KMS-11 (cell line): ENCODE measurements around the gene CD69.
A peak's percentile ranks its signal among the peaks of the same experiment; 100 is the strongest.

Experiments used
- H2AFZ ChIP-seq: fragments of 200-600 bp; sonication (generic); 2 replicates; pipeline ENCODE4 v1.6.1; 2016; ENCODE audit warnings: antibody characterized with exemption, mixed run types, low read depth
- H3K27ac ChIP-seq: fragments of 200-600 bp; sonication (generic); 2 replicates; pipeline ENCODE4 v1.6.1; 2016; ENCODE audit warnings: mild to moderate bottlenecking, mixed run types
- H3K27me3 ChIP-seq: fragments of 200-600 bp; sonication (generic); 2 replicates; pipeline ENCODE4 v1.6.1; 2017; ENCODE audit warnings: mild to moderate bottlenecking, low read depth, mixed run types, moderate library complexity; ENCODE audit not compliant: insufficient read depth
- H3K36me3 ChIP-seq: fragments of 200-600 bp; sonication (generic); 2 replicates; pipeline ENCODE4 v1.6.1; 2017; ENCODE audit warnings: mild to moderate bottlenecking, mixed run types; ENCODE audit not compliant: insufficient read depth
- H3K4me1 ChIP-seq: fragments of 200-600 bp; sonication (generic); 2 replicates; pipeline ENCODE4 v1.6.1; 2016; ENCODE audit warnings: mild to moderate bottlenecking, low read depth, mixed run types; ENCODE audit not compliant: poor library complexity, severe bottlenecking
- H3K4me2 ChIP-seq: fragments of 200-600 bp; sonication (generic); 2 replicates; pipeline ENCODE4 v1.7.0; 2016; ENCODE audit warnings: mild to moderate bottlenecking, mixed run types
- H3K4me3 ChIP-seq: fragments of 200-600 bp; sonication (generic); IDR thresholded peaks from 2 replicates; pipeline ENCODE4 v1.6.1; 2017; ENCODE audit warnings: low read depth, low read length, mixed read lengths; ENCODE audit not compliant: insufficient read depth
- H3K79me2 ChIP-seq: fragments of 200-600 bp; sonication (generic); 2 replicates; pipeline ENCODE4 v1.6.1; 2016; ENCODE audit warnings: low read depth, mixed run types; ENCODE audit not compliant: insufficient read depth
- H3K9ac ChIP-seq: fragments of 200-600 bp; sonication (generic); 2 replicates; pipeline ENCODE4 v1.6.1; 2016; ENCODE audit warnings: mild to moderate bottlenecking, mixed run types
- H4K20me1 ChIP-seq: fragments of 200-600 bp; sonication (generic); 2 replicates; pipeline ENCODE4 v1.6.1; 2016; ENCODE audit warnings: mild to moderate bottlenecking, mixed run types; ENCODE audit not compliant: insufficient read depth
- TF ChIP-seq, protein P1 (sequence below): fragments of 200-600 bp; sonication (generic); conservative IDR thresholded peaks from 2 replicates; pipeline ENCODE4 v1.6.1; 2017; ENCODE audit warnings: low read depth, mild to moderate bottlenecking, antibody characterized with exemption, low read length, moderate library complexity, mixed read lengths

Gene CD69

DNA sequence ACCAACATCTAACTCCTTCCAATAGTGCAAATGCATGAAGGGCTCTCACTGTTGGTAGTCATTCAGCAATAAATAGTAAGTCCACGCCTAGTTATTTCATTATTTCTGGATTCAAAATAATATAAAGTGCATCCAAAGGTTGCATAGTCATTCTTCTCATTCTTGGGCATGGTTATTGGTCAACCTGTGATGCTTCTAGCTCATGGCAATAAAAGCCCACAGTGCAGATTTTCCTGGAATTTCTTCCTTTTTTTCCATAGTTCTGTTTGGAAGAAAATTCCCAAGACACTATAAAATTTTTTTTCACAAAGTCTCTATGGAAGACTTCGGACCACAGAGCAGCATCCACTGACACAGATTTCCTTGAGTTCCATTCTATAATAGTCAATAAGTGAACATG is 7.6 kb downstream of the CD69 start:
- peaks cover 20% of the 10 kb centered on the region for H3K4me1 ChIP-seq
- H4K20me1 ChIP-seq, result no peaks in the 10 kb centered on the region
- H3K27me3 ChIP-seq, result no peaks in the 10 kb centered on the region
- no peak overlapping the region for H3K27ac ChIP-seq
- no peak overlapping the region for H3K4me2 ChIP-seq
- no peaks in the 10 kb centered on the region for H3K79me2 ChIP-seq
- no peaks in the 10 kb centered on the region for H3K36me3 ChIP-seq
- no peak overlapping the region for H3K9ac ChIP-seq
- no peak overlapping the region for H2AFZ ChIP-seq
- no peak overlapping the region for H3K4me3 ChIP-seq
- TF ChIP-seq, protein P1, sequence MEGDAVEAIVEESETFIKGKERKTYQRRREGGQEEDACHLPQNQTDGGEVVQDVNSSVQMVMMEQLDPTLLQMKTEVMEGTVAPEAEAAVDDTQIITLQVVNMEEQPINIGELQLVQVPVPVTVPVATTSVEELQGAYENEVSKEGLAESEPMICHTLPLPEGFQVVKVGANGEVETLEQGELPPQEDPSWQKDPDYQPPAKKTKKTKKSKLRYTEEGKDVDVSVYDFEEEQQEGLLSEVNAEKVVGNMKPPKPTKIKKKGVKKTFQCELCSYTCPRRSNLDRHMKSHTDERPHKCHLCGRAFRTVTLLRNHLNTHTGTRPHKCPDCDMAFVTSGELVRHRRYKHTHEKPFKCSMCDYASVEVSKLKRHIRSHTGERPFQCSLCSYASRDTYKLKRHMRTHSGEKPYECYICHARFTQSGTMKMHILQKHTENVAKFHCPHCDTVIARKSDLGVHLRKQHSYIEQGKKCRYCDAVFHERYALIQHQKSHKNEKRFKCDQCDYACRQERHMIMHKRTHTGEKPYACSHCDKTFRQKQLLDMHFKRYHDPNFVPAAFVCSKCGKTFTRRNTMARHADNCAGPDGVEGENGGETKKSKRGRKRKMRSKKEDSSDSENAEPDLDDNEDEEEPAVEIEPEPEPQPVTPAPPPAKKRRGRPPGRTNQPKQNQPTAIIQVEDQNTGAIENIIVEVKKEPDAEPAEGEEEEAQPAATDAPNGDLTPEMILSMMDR, result no peak

DNA sequence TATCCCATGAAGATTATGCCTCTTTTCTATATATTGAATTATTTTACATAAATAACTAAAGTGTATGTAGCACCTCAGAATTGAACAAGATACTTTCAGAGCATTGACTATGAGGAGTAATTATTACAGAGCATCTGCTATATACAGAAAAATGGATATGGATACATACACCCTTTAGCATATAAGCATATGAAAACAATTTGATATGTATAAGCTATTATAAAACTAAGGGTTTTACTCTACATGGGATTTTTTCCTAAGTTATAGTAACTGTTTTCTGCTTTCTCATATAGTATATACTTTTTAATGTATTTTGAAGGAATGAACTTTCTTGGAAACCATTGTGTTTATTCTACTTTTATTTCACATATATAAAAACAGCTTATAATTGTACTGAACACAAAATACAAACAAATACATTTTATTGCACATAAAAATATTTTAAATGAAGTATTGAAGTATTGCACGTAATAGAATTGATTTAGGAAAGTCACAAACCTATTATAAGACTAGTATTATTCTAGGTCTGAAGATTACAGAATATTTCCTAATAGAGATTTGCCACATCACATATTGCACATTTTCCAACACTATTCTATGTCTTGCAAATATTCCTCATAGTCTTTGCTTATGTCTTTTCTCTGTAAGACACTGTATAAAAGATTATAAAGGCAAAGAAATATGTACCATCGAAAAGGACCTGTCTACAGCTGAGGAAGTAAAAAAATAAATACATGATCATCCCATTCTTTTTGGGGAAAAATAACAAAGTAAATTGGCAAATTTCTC is 8.4 kb downstream of the CD69 start:
- Histone ChIP-seq H3K79me2 (no peaks in the 10 kb centered on the region), H3K27me3 (no peaks in the 10 kb centered on the region), H3K4me3 (no peak overlapping the region), H3K4me1 (peaks cover 20% of the 10 kb centered on the region), H4K20me1 (no peaks in the 10 kb centered on the region), H3K27ac (no peak overlapping the region), H3K9ac (no peak overlapping the region), H3K4me2 (no peak overlapping the region), H2AFZ (no peak overlapping the region), H3K36me3 (no peaks in the 10 kb centered on the region)
- TF ChIP-seq, protein P1, result no peak

DNA sequence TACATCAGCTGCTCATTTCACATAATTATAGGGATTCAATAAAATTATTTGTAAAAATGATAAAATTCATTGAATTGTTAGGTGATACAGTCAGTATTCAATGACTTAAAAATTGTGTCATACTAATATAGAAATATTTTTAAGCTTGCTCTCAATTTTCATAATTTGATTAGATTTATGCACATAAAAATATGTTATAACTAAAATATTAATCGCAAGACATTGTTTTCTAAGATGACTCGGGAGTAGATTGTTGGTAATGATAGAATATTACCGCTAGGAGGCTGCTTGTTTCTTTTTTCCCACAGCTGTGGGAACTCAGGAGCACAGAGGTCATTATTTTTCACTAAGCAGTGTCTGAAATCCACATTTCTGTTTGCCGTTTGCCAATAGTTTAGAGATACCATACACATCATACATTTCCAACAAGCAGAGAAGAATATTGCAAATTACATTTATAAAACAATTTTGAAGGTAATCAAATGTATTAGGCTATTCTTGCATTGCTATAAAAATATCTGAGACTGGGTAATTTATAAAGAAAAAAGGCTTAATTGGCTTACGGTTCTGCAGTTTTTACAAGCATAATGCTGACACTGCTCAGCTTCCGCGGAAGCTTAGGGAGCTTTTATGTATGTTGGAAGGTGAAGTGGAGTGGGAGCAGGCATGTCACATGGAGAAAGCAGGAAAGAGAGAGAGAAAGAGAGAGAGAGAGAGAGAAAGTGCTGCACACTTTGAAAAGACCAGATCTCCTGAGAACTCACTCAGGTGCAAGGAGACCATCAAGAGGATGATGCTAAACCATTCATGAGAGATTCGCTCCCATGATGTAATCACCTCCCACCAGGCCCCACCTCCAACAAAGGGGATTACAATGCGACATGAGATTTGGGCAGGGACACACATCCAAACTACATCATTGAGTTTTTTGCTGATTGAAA is 9.2 kb downstream of the CD69 start:
- no peak overlapping the region for H3K27ac ChIP-seq
- peaks cover 20% of the 10 kb centered on the region for H3K4me1 ChIP-seq
- H3K79me2 ChIP-seq, result no peaks in the 10 kb centered on the region
- no peaks in the 10 kb centered on the region for H4K20me1 ChIP-seq
- H3K9ac ChIP-seq, result no peak overlapping the region
- no peak overlapping the region for H3K4me3 ChIP-seq
- H3K36me3 ChIP-seq, result no peaks in the 10 kb centered on the region
- no peaks in the 10 kb centered on the region for H3K27me3 ChIP-seq
- TF ChIP-seq, protein P1, result peak; percentile 74
- peak overlapping the region; percentile 88 for H3K4me2 ChIP-seq
- 0 out of 2 replicates have a peak overlapping the region, but pooled peaks have one; percentile 12 for H2AFZ ChIP-seq

DNA sequence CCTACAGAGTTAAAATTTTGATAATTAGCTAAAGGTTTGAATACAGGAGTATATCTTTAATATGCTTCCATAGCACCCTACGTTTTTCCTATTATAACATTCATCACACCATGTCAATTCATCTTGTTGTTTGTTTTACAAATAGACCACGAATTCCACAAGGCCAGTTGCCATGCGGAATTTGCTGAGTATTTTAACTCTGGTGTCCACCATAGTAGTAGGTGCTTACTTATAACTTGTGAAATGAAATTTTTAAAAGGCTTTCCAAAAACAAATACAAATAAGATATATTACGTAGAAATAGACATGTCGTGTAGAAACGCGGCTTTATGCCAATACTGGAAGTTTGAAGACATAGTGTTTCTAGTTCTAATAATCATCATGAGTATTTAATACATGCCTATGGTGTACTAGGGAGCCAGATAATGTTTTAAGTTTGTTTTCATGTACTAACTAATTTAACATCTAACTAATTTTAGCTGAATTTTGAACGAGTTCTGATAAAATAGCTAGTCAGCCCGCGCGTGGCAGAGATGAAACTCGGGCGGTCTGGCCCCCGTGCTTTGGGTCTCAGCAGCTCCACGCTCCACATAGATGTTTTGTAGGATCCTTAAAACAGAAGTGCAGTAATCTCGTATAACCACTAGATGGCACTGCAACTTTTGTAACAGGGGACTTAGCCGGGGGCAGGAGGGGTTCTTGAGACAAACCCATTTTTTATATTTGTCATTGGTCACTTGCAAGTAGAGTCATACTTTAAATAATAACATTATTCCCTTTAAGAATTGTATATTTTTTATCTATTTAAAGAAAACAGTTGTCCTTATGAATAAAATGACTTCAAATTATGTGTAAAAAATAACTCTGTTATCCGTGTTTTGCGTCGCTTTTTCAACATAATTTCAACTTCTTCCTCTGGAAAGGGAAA is 10.2 kb downstream of the CD69 start:
- TF ChIP-seq, protein P1, result peak; percentile 73; the same call in 1 of the 2 replicates
- Histone ChIP-seq H3K4me1 (peaks cover 20% of the 10 kb centered on the region), H3K36me3 (no peaks in the 10 kb centered on the region), H4K20me1 (no peaks in the 10 kb centered on the region), H3K27me3 (no peaks in the 10 kb centered on the region), H3K27ac (no peak overlapping the region), H2AFZ (0 out of 2 replicates have a peak overlapping the region, but pooled peaks have one; percentile 12), H3K79me2 (no peaks in the 10 kb centered on the region), H3K9ac (no peak overlapping the region), H3K4me3 (no peak overlapping the region), H3K4me2 (peak overlapping the region; percentile 88)
